NB4 (cell line): ENCODE measurements around the gene SAYSD1.

Experiments used
- DNase-seq: peaks from one replicate; pipeline ENCODE4 v3.0.0; 2010; ENCODE audit warnings: low read depth
- H3K4me3 ChIP-seq: one replicate; pipeline ENCODE4 v1.5.1; 2011; ENCODE audit warnings: mild to moderate bottlenecking, low read depth, low read length, moderate library complexity
- MAX ChIP-seq: IDR thresholded peaks from 2 replicates; pipeline ENCODE4 v1.6.1; 2011; ENCODE audit warnings: low read depth, low read length
- MYC ChIP-seq: IDR thresholded peaks from 2 replicates; pipeline ENCODE4 v1.6.1; 2011; ENCODE audit warnings: low read depth, low read length
- POLR2A ChIP-seq: IDR thresholded peaks from 2 replicates; pipeline ENCODE4 v1.6.1; 2011; ENCODE audit warnings: mild to moderate bottlenecking; ENCODE audit not compliant: insufficient read length; ENCODE audit errors: extremely low read depth
- TF ChIP-seq, protein P1 (sequence below): IDR thresholded peaks from one replicate; pipeline ENCODE4 v1.5.1; 2012; ENCODE audit warnings: low read depth, low read length

Gene SAYSD1

GRCh38 chr6:39059496-39060310, 55.3 kb downstream of the SAYSD1 start:
- TF ChIP-seq POLR2A, result no peak
- TF ChIP-seq, protein P1, sequence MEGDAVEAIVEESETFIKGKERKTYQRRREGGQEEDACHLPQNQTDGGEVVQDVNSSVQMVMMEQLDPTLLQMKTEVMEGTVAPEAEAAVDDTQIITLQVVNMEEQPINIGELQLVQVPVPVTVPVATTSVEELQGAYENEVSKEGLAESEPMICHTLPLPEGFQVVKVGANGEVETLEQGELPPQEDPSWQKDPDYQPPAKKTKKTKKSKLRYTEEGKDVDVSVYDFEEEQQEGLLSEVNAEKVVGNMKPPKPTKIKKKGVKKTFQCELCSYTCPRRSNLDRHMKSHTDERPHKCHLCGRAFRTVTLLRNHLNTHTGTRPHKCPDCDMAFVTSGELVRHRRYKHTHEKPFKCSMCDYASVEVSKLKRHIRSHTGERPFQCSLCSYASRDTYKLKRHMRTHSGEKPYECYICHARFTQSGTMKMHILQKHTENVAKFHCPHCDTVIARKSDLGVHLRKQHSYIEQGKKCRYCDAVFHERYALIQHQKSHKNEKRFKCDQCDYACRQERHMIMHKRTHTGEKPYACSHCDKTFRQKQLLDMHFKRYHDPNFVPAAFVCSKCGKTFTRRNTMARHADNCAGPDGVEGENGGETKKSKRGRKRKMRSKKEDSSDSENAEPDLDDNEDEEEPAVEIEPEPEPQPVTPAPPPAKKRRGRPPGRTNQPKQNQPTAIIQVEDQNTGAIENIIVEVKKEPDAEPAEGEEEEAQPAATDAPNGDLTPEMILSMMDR, result no peak
- TF ChIP-seq MYC, result no peak
- TF ChIP-seq MAX, result no peak
- DNase-seq, result no peak
- no peak overlapping the region for H3K4me3 ChIP-seq

GRCh38 chr6:39058471-39059147, 56.4 kb downstream of the SAYSD1 start:
- H3K4me3 ChIP-seq, result no peak overlapping the region
- TF ChIP-seq POLR2A (no peak), MYC (no peak), MAX (no peak)
- TF ChIP-seq, protein P1, result no peak
- DNase-seq, result no peak

GRCh38 chr6:39057251-39058155, 57.5 kb downstream of the SAYSD1 start:
- no peak for TF ChIP-seq POLR2A
- TF ChIP-seq, protein P1, result no peak
- no peak for TF ChIP-seq MYC
- no peak for TF ChIP-seq MAX
- no peak for DNase-seq
- H3K4me3 ChIP-seq, result no peak overlapping the region

DNA sequence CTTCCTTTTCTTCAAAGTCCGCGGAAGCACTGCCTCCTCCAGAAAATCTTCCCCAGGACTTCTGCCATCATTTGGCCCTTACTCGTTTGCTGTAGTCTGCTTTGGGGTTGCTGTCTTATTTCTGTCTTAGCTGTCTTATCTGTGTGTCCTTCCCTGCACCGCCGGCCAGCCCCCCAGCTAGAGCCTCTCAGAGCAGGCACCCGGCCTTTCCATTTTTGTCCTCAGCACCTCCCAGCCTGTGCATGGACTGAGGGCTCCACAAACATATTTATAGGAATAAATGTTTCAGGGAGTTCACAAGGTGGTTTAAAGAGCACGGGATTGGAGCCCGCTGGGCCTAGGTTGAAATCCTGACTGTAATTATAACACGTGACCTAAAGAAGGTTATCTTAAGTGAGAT, 58.3 kb downstream of the SAYSD1 start:
- TF ChIP-seq POLR2A, result no peak
- TF ChIP-seq, protein P1, result no peak
- no peak for TF ChIP-seq MAX
- no peak for TF ChIP-seq MYC
- no peak overlapping the region for H3K4me3 ChIP-seq
- DNase-seq, result no peak

DNA sequence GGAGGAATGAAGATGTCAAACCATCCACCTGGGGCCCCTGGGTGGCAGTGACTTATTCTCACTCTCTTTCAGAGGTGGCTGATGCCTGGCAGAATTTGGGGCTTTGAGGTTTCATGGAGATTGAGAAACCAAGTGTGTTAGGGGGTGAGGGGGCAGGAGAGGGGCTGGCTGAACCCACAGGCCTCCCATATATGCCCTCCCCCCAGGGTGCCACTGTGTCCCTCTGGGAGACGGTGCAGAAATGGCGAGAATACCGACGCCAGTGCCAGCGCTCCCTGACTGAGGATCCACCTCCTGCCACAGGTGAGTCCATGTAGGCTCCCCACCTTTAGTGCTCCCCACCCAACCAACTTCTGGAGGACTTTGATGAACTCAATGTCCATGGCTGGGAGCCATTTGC, 58.8 kb downstream of the SAYSD1 start:
- DNase-seq, result no peak
- no peak for TF ChIP-seq MYC
- no peak overlapping the region for H3K4me3 ChIP-seq
